Smooth muscle cell (in vitro differentiated cells): ENCODE results near the gene SLC9A4. TPM values are rescaled to one million over a fixed set of nuclear protein-coding genes. Genes with fewer than 3 reads are reported as not detected.

Experiments
- DNase-seq: peaks from one replicate; lab custom pipeline; 2025; ENCODE audit not compliant: unreplicated experiment; lab: John Stamatoyannopoulos, UW
- H2AFZ ChIP-seq: fragments of 200-600 bp; sonication (generic); 2 replicates; pipeline ENCODE4 v1.6.0; 2016; ENCODE audit warnings: antibody characterized with exemption, low read depth, mild to moderate bottlenecking
- H3F3A ChIP-seq: fragments of 200-600 bp; sonication (generic); 2 replicates; pipeline ENCODE4 v1.6.0; 2017; ENCODE audit warnings: antibody characterized with exemption, low read depth
- H3K27ac ChIP-seq: fragments of 200-600 bp; sonication (generic); 2 replicates; pipeline ENCODE4 v1.5.1; 2016; ENCODE audit warnings: low read depth, mild to moderate bottlenecking
- H3K27me3 ChIP-seq: fragments of 200-600 bp; sonication (generic); 2 replicates; pipeline ENCODE4 v1.6.1; 2016; ENCODE audit warnings: low read depth, mild to moderate bottlenecking
- H3K36me3 ChIP-seq: fragments of 200-600 bp; sonication (generic); 2 replicates; pipeline ENCODE4 v1.5.1; 2016; ENCODE audit warnings: low read depth
- H3K4me1 ChIP-seq: fragments of 200-600 bp; sonication (generic); 2 replicates; pipeline ENCODE4 v1.5.1; 2016; ENCODE audit warnings: low read depth
- H3K4me2 ChIP-seq: fragments of 200-600 bp; sonication (generic); 2 replicates; pipeline ENCODE4 v1.6.0; 2016; ENCODE audit warnings: mild to moderate bottlenecking
- H3K4me3 ChIP-seq: fragments of 200-600 bp; sonication (generic); 2 replicates; pipeline ENCODE4 v1.5.1; 2016; ENCODE audit warnings: mild to moderate bottlenecking
- H3K79me2 ChIP-seq: fragments of 200-600 bp; sonication (generic); 2 replicates; pipeline ENCODE4 v1.6.0; 2016; ENCODE audit warnings: low read depth, mild to moderate bottlenecking
- H3K9ac ChIP-seq: fragments of 200-600 bp; sonication (generic); 2 replicates; pipeline ENCODE4 v1.6.0; 2016; ENCODE audit warnings: low read depth
- H3K9me3 ChIP-seq: fragments of 200-600 bp; sonication (generic); replicated peaks from 2 replicates; pipeline ENCODE4 v1.5.1; 2016; ENCODE audit warnings: low read depth
- H4K20me1 ChIP-seq: fragments of 200-600 bp; sonication (generic); 2 replicates; pipeline ENCODE4 v1.6.0; 2016; ENCODE audit warnings: low read depth
- CTCF ChIP-seq: fragments of 200-600 bp; sonication (generic); IDR thresholded peaks from 2 replicates; pipeline ENCODE4 v1.5.1; 2017; ENCODE audit warnings: borderline replicate concordance, mild to moderate bottlenecking, antibody characterized with exemption; ENCODE audit not compliant: insufficient read depth, poor library complexity, severe bottlenecking
- WGBS: methylation state at CpG from one replicate; pipeline ENCODE4 v1.1.7; 2016; ENCODE audit warnings: low lambda C conversion rate; 5-methylcytosine and 5-hydroxymethylcytosine counted together
- polyA plus RNA-seq: library from polyadenylated mRNA; unstranded; fragments of >200 nt; fragmentation: Nextera tagmentation; extraction: Ambion mirVana; gene quantifications from 2 replicates; pipeline ENCODE4 v1.2.1, GENCODE V29; 2016
- total RNA-seq: library from RNA; depleted of rRNA; stranded (reverse); fragments of >200 nt; gene quantifications from 2 replicates; pipeline ENCODE4 v1.2.3, GENCODE V29; 2014

SLC9A4 gene
- total and polyA plus RNA-seq, 2 experiments from 2014 or later: not detected

DNA sequence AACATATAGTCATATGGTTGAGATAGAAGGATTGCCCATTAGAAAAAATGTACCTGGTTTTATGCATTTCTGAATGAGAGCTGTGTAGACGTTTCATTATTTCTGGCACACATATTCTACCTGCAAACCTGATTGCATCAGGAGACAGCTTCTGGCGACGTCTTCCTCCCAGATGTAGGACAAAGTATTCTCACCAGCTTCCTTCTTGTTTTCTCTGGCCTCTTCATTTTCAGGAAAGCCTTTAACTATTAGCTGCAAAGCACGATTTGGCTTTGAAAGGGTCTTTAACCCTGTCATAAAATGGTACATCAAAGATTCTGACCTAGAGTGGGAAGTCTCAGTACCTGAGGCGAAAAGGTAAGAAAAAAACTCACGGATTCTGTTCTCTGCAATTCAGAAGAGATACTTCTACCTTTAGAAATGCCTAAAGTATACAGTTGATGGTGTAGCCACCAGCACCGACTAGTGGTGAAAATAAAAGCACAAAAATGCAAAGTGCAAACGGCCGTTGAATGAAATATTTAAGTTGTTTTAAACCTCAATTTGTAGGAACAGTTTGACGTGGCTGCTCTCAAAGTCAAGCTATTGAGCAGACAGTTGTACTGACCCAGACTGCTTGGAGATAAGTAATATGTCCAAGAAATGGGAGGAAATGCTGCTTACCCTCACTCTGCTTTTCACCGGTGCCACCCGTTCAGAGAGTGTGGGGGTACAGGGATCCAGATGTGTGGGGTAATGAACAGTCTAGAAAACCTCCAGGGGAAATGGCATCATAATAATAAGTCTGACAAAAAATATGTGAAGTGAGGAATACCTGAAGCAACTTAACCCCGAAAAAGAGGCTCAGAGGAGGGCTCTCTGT lies 29.8 kb upstream of the SLC9A4 start:
- WGBS: 39% methylated on average over 13 of the region's 13 CpGs

DNA sequence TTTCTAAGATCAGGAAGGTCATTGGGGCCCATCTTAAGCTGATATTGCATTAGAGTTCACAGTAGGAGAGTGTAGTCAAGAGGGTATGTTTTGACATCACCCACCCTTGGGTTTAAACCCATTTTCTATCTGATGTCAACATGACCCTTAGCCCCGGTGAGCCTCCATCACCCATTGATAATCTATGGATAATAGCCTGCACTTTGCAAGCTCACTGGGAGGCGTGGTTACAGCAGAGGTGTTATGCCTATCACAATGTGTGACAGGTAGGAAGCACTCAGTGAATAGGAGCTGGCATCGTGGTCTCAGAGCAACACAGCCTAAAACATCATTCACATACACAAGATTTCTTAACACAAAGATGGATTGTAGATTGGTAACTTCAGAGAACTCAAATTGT lies 28.8 kb upstream of the SLC9A4 start:
- H3K4me3 ChIP-seq: no peak overlapping the region
- H2AFZ ChIP-seq: no peak overlapping the region
- no peak for TF ChIP-seq CTCF
- H4K20me1 ChIP-seq: no peaks in the 10 kb centered on the region
- no peaks in the 10 kb centered on the region for H3K36me3 ChIP-seq
- no peaks in the 10 kb centered on the region for H3K79me2 ChIP-seq
- no peak overlapping the region for H3K4me2 ChIP-seq
- no peaks in the 10 kb centered on the region for H3K9me3 ChIP-seq
- H3K4me1 ChIP-seq: no peaks in the 10 kb centered on the region
- peaks cover 3% of the 10 kb centered on the region for H3F3A ChIP-seq
- H3K27ac ChIP-seq: no peak overlapping the region
- H3K9ac ChIP-seq: no peak overlapping the region
- H3K27me3 ChIP-seq: peaks cover 9% of the 10 kb centered on the region
- WGBS: 88% methylated on average over 3 of the region's 3 CpGs
- DNase-seq: no peak

More for the DNA sequence above, 29.8 kb upstream of the SLC9A4 start:
- H3K9me3 ChIP-seq: no peaks in the 10 kb centered on the region
- no peak overlapping the region for H3K4me3 ChIP-seq
- no peak overlapping the region for H3K9ac ChIP-seq
- H3K27ac ChIP-seq: no peak overlapping the region
- H3F3A ChIP-seq: peaks cover 3% of the 10 kb centered on the region
- H3K4me2 ChIP-seq: no peak overlapping the region
- H2AFZ ChIP-seq: no peak overlapping the region
- peaks cover 9% of the 10 kb centered on the region for H3K27me3 ChIP-seq
- DNase-seq: no peak
- no peaks in the 10 kb centered on the region for H4K20me1 ChIP-seq
- no peaks in the 10 kb centered on the region for H3K4me1 ChIP-seq
- no peaks in the 10 kb centered on the region for H3K36me3 ChIP-seq
- TF ChIP-seq CTCF: peak; percentile 70
- no peaks in the 10 kb centered on the region for H3K79me2 ChIP-seq

DNA sequence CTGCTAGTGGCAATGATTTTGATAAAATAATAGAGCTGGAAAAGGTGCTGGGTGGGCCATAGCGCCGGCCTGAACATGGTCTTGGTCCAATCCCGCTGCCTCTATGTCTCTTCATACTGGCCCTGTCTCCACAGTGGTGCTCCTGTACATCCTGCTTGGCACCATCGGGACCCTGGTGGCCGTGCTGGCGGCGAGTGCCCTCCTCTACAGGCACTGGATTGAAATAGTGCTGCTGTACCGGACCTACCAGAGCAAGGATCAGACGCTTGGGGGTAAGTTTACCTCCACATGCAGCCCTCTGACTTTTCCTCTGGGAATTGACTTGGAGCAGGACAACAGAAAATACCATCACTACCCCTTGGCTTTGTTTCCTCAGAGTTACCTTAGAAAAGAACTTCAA lies 26.1 kb upstream of the SLC9A4 start:
- Histone ChIP-seq H2AFZ (no peak overlapping the region), H3K27ac (no peak overlapping the region), H3K79me2 (no peaks in the 10 kb centered on the region), H3K9ac (no peak overlapping the region), H3F3A (peaks cover 3% of the 10 kb centered on the region), H3K9me3 (no peaks in the 10 kb centered on the region), H3K36me3 (no peaks in the 10 kb centered on the region), H3K27me3 (peaks cover 15% of the 10 kb centered on the region), H3K4me2 (no peak overlapping the region), H4K20me1 (no peaks in the 10 kb centered on the region), H3K4me3 (no peak overlapping the region), H3K4me1 (no peaks in the 10 kb centered on the region)
- 94% methylated on average over 9 of the region's 9 CpGs for WGBS
- DNase-seq: no peak
- no peak for TF ChIP-seq CTCF
